ENCODE measurements around the gene ERVH48-1.

- TF ChIP-seq, protein P1, sequence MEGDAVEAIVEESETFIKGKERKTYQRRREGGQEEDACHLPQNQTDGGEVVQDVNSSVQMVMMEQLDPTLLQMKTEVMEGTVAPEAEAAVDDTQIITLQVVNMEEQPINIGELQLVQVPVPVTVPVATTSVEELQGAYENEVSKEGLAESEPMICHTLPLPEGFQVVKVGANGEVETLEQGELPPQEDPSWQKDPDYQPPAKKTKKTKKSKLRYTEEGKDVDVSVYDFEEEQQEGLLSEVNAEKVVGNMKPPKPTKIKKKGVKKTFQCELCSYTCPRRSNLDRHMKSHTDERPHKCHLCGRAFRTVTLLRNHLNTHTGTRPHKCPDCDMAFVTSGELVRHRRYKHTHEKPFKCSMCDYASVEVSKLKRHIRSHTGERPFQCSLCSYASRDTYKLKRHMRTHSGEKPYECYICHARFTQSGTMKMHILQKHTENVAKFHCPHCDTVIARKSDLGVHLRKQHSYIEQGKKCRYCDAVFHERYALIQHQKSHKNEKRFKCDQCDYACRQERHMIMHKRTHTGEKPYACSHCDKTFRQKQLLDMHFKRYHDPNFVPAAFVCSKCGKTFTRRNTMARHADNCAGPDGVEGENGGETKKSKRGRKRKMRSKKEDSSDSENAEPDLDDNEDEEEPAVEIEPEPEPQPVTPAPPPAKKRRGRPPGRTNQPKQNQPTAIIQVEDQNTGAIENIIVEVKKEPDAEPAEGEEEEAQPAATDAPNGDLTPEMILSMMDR (IDR thresholded peaks at IDR 0.05), result no peak
- TF ChIP-seq, protein P2, sequence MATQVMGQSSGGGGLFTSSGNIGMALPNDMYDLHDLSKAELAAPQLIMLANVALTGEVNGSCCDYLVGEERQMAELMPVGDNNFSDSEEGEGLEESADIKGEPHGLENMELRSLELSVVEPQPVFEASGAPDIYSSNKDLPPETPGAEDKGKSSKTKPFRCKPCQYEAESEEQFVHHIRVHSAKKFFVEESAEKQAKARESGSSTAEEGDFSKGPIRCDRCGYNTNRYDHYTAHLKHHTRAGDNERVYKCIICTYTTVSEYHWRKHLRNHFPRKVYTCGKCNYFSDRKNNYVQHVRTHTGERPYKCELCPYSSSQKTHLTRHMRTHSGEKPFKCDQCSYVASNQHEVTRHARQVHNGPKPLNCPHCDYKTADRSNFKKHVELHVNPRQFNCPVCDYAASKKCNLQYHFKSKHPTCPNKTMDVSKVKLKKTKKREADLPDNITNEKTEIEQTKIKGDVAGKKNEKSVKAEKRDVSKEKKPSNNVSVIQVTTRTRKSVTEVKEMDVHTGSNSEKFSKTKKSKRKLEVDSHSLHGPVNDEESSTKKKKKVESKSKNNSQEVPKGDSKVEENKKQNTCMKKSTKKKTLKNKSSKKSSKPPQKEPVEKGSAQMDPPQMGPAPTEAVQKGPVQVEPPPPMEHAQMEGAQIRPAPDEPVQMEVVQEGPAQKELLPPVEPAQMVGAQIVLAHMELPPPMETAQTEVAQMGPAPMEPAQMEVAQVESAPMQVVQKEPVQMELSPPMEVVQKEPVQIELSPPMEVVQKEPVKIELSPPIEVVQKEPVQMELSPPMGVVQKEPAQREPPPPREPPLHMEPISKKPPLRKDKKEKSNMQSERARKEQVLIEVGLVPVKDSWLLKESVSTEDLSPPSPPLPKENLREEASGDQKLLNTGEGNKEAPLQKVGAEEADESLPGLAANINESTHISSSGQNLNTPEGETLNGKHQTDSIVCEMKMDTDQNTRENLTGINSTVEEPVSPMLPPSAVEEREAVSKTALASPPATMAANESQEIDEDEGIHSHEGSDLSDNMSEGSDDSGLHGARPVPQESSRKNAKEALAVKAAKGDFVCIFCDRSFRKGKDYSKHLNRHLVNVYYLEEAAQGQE (IDR thresholded peaks at IDR 0.05; ENCODE audit: insufficient read depth in 1 of 2, low read depth in 2 of 2, low read length in 1 of 2), result no peak
- TF ChIP-seq POLR2AphosphoS5 (IDR thresholded peaks at IDR 0.05; ENCODE audit: low read depth, low read length) (no peak), SIN3A (IDR thresholded peaks at IDR 0.05; ENCODE audit: borderline replicate concordance, insufficient read depth, low read depth, low read length) (no peak), TCF7L2 (IDR thresholded peaks at IDR 0.05; ENCODE audit: low read depth, low read length) (no peak)
Measured at GRCh38 chr21:42964546-42965210, 39.2 kb upstream of the ERVH48-1 start.
